CD4-positive, alpha-beta memory T cell (primary cell): ENCODE data around the gene CUL4A. TPM values are rescaled to one million over a fixed set of nuclear protein-coding genes. Genes with fewer than 3 reads are reported as not detected.
"Not testable (repeated sequence)": the region's sequence is repeated elsewhere in the genome, so short reads cannot be mapped to it uniquely, and the experiment has no call there.

Experiments used
- CTCF ChIA-PET: fragments of 350-600 bp; sonication (Branson Sonifier 250); formaldehyde crosslinking; loops from one replicate; lab custom pipeline; 2021; ENCODE audit warnings: inconsistent platforms; ENCODE audit not compliant: partially characterized antibody; lab: Charles Lee
- POLR2A ChIA-PET: fragments of 350-600 bp; sonication (Branson Sonifier 250); formaldehyde crosslinking; loops from one replicate; lab custom pipeline; 2021; ENCODE audit not compliant: partially characterized antibody; lab: Charles Lee
- DNase-seq, 5 donors: peaks; one replicate each; pipeline versions ENCODE4 v3.0.0 to v3.0.0-alpha.2; 2020 to 2022; ENCODE audit warnings: mixed read lengths in 1 of 5
- H3K27ac ChIP-seq: one replicate; pipeline ENCODE4 v1.7.0; 2013; ENCODE audit warnings: low read depth, low read length
- H3K27me3 ChIP-seq: 2 replicates; pipeline ENCODE4 v1.7.0; 2013; ENCODE audit warnings: mild to moderate bottlenecking, low read length, moderate library complexity; ENCODE audit not compliant: insufficient read depth
- H3K36me3 ChIP-seq: 2 replicates; pipeline ENCODE4 v1.7.0; 2013; ENCODE audit warnings: mild to moderate bottlenecking, low read length, moderate library complexity; ENCODE audit not compliant: insufficient read depth
- H3K4me1 ChIP-seq: 2 replicates; pipeline ENCODE4 v1.7.0; 2013; ENCODE audit warnings: mild to moderate bottlenecking, low read length, moderate library complexity; ENCODE audit not compliant: insufficient read depth
- H3K4me3 ChIP-seq, 2 donors: one replicate each; pipeline ENCODE4 v1.7.0; 2013; ENCODE audit warnings: low read length in 2 of 2, mild to moderate bottlenecking in 1 of 2
- H3K9me3 ChIP-seq, 2 donors: one replicate each; pipeline ENCODE4 v1.7.0; 2013; ENCODE audit warnings: low read length in 2 of 2, control low read depth in 1 of 2; ENCODE audit not compliant: control insufficient read depth in 1 of 2
- H3K27ac Mint-ChIP-seq, 7 donors: one replicate each; pipeline ENCODE4 v1.8.0; 2020 to 2021; ENCODE audit warnings: mixed read lengths in 7 of 7, mild to moderate bottlenecking in 6 of 7, inconsistent platforms in 3 of 7, moderate library complexity in 3 of 7
- H3K27me3 Mint-ChIP-seq, 2 donors: one replicate each; pipeline ENCODE4 v1.8.0; 2020 to 2021; ENCODE audit warnings: mixed read lengths in 2 of 2
- H3K36me3 Mint-ChIP-seq, 2 donors: one replicate each; pipeline ENCODE4 v1.8.0; 2020 to 2021; ENCODE audit warnings: mixed read lengths in 2 of 2, inconsistent platforms in 1 of 2, mild to moderate bottlenecking in 1 of 2
- H3K4me1 Mint-ChIP-seq, 4 donors: one replicate each; pipeline ENCODE4 v1.8.0; 2020 to 2021; ENCODE audit warnings: mixed read lengths in 4 of 4, mild to moderate bottlenecking in 1 of 4
- H3K4me3 Mint-ChIP-seq, 8 donors: one replicate each; pipeline ENCODE4 v1.8.0; 2020 to 2021; ENCODE audit warnings: mixed read lengths in 8 of 8, mild to moderate bottlenecking in 7 of 8, moderate library complexity in 6 of 8, inconsistent platforms in 3 of 8
- H3K9me3 Mint-ChIP-seq, 8 donors: one replicate each; pipeline ENCODE4 v1.8.0; 2020 to 2021; ENCODE audit warnings: mixed read lengths in 8 of 8, mild to moderate bottlenecking in 5 of 8, inconsistent platforms in 3 of 8, moderate library complexity in 1 of 8
- intact Hi-C: fragments of 100-400 bp; cut with micrococcal nuclease; formaldehyde crosslinking; loops from one replicate; pipeline ENCODE4 v1.15.1; 2023
- polyA plus RNA-seq, 2 donors: library from polyadenylated mRNA; unstranded; fragments of 300-500 nt; fragmentation: Illumina TruSeq; gene quantifications; one replicate each; pipeline ENCODE4 v1.2.3, GENCODE V29; 2021
- total RNA-seq, 2 experiments: library from RNA; stranded (reverse); gene quantifications; one replicate each; pipeline ENCODE4 v1.2.3, GENCODE V29; 2021

CUL4A gene
- total and polyA plus RNA-seq, 4 experiments from 2014 or later, result 59.8 to 80.0 (median 74.2) TPM

DNA sequence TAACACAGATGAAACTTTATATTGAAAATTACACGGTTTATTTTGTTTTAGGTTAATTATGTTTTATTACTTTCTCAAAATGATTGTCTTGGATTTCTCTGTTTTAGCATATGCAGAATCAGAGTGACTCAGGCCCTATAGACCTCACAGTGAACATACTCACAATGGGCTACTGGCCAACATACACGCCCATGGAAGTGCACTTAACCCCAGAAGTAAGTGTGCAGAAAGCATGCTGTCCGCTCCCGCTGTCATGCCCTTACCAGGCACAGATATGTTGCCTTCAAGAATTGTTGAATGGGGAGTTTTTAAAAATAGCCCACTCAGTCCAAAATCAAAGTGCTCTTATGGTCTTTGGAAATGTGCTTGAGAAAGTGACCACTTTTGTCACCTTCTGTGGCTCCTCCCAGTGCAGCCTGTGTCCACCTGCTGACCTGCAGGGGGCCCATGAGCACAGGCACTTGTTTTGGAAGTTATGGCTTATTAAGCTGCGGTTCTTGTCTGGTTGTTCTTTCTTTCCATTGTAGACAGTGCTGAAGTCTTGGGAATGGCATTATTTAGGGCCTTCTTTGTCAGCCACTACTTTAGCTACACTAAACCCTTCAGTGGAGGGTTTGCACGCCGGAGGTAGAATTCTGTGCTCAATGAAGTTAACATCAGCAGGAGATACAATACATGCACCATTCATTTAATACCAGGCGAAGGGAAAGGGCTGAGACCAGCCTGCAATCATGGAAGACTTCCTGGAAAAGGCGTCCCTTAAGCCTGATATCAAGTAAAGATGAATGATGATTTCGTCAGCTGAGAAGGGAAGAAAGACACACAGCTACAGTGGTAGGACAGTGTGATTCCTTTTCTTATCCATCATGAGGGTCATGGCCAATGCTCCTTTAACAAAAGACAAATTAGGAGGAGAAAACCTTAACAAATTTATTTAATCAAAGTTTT lies 36.7 kb downstream of the CUL4A start:
- H3K4me1 ChIP-seq, result no peaks in the 10 kb centered on the region
- ChIA-PET POLR2A (no interaction called here), CTCF (no interaction called here)
- peak overlapping the region in 1 of 7 donors; percentile 71 for H3K27ac Mint-ChIP-seq
- no peaks in the 10 kb centered on the region for H3K27me3 ChIP-seq
- H3K4me3 ChIP-seq, result no peak overlapping the region
- H3K9me3 ChIP-seq, result no peaks in the 10 kb centered on the region
- no peaks in the 10 kb centered on the region for H3K27me3 Mint-ChIP-seq
- peaks cover 72% of the 10 kb centered on the region for H3K36me3 ChIP-seq
- no peak overlapping the region for H3K27ac ChIP-seq
- DNase-seq, result no peak
- H3K9me3 Mint-ChIP-seq, result peaks cover 0 to 2% (median 0%) of the 10 kb centered on the region in 8 donors
- H3K4me3 Mint-ChIP-seq, result no peak overlapping the region
- intact Hi-C loops, result no loop called here
- peaks cover 0 to 2% (median 0%) of the 10 kb centered on the region in 4 donors for H3K4me1 Mint-ChIP-seq
- H3K36me3 Mint-ChIP-seq, result peaks cover 69 to 90% of the 10 kb centered on the region in 2 donors

DNA sequence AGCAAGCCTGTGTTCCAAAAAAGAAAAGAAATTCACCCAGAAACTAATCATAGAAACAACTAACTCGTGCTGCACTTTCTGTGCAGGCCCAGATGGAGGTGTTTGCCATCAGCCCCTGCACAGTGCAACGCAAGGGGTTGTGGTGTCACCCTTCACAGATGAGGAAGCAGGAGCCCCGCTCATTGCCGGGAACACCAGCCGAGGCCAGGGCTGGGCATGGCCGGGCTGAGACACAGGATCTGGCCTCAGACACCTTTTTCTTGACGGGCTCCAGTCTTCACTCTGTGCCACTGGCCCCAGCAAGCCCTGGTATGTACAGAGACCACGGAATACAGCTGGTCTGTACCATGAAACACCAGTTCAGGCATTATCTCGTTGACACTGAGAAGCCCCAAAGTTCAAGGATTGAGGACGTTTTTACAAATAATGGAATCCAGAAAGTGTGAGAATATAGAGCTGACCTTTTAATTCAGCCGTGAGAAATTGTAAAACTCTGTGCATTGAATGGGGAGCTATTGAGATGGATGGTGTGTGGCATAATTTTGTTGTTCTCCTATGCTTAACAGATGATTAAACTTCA lies 43.2 kb downstream of the CUL4A start:
- Mint-ChIP-seq H3K27me3 (no peaks in the 10 kb centered on the region), H3K4me3 (no peak overlapping the region), H3K27ac (no peak overlapping the region), H3K4me1 (peaks cover 0 to 2% (median 0%) of the 10 kb centered on the region in 4 donors), H3K9me3 (peaks cover 0 to 3% (median 0%) of the 10 kb centered on the region in 8 donors), H3K36me3 (peaks cover 71 to 87% of the 10 kb centered on the region in 2 donors)
- intact Hi-C loops, result no loop called here
- ChIA-PET CTCF (no interaction called here), POLR2A (no interaction called here)
- Histone ChIP-seq H3K27ac (no peak overlapping the region), H3K36me3 (peaks cover 53% of the 10 kb centered on the region), H3K27me3 (no peaks in the 10 kb centered on the region), H3K4me1 (no peaks in the 10 kb centered on the region), H3K4me3 (no peak overlapping the region), H3K9me3 (no peaks in the 10 kb centered on the region)
- no peak for DNase-seq

DNA sequence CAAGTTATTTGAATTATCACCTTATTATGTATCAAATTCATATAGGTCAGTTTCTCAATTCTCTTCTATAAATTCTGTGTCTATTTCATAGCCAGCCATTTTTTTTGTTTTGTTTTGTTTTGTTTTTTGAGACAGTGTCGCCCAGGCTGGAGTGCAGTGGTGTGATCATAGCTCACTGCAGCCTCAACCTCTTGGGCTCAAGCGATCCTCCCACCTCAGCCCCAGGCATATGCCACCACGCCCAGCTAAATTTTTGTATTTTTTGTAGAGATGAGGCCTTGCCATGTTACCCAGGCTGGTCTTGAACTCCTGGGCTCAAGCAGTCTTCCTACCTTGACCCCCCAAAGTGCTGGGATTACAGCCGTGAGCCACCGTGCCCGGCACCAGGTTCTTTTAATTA lies 48.5 kb downstream of the CUL4A start:
- H3K27me3 Mint-ChIP-seq, H3K4me3 Mint-ChIP-seq, intact Hi-C loops, DNase-seq, H3K9me3 ChIP-seq, H3K4me3 ChIP-seq, H3K4me1 Mint-ChIP-seq, CTCF ChIA-PET, POLR2A ChIA-PET, H3K4me1 ChIP-seq, H3K9me3 Mint-ChIP-seq, H3K27ac ChIP-seq, H3K27me3 ChIP-seq: not testable (repeated sequence)
- H3K27ac Mint-ChIP-seq, result peak overlapping the region in 2 of 7 donors; percentile 45 to 68
- peaks cover 53% of the 10 kb centered on the region for H3K36me3 ChIP-seq
- peaks cover 61 to 68% of the 10 kb centered on the region in 2 donors for H3K36me3 Mint-ChIP-seq

DNA sequence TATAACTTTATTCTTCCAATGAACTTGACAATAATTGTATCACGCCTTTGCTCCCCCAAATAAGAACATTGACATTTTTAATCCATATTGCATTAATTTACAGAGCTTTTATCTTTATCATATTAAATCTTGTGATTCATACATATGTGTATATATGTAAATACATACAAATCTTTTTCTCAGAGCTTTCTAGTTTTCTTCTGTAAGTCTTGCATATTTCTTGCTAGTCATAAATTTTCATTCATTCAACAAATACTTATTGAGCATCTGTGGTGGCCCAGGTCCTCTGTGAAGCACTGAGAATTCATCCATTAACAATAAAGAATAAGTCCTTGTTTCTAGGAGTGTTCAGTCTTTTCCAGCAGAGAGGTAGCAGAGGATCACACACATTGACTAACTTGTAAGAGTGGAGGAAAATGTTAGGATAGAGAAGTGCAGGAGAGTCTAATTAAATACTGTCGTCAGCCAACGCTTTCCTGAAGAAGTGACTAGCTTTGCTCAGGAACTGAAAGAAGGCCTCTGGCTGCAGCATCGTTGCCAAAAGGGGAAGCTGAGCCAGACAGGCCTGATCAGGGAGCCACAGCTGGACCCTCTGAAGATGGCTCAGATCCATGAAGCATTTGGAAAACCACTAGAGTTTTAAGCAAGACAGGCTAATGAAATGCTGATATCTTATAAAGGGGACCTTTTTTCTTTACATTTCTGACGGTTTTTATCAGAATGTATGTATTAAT lies 49.1 kb downstream of the CUL4A start:
- no peaks in the 10 kb centered on the region for H3K9me3 Mint-ChIP-seq
- no peak for DNase-seq
- peaks cover 63 to 70% of the 10 kb centered on the region in 2 donors for H3K36me3 Mint-ChIP-seq
- peak overlapping the region in 2 of 7 donors; percentile 45 to 68 for H3K27ac Mint-ChIP-seq
- Histone ChIP-seq H3K9me3 (no peaks in the 10 kb centered on the region), H3K4me3 (no peak overlapping the region), H3K36me3 (peaks cover 54% of the 10 kb centered on the region), H3K27me3 (no peaks in the 10 kb centered on the region), H3K4me1 (no peaks in the 10 kb centered on the region), H3K27ac (no peak overlapping the region)
- CTCF ChIA-PET, result no interaction called here
- intact Hi-C loops, result no loop called here
- H3K4me3 Mint-ChIP-seq, result no peak overlapping the region
- POLR2A ChIA-PET, result no interaction called here
- no peaks in the 10 kb centered on the region for H3K27me3 Mint-ChIP-seq
- no peaks in the 10 kb centered on the region for H3K4me1 Mint-ChIP-seq

DNA sequence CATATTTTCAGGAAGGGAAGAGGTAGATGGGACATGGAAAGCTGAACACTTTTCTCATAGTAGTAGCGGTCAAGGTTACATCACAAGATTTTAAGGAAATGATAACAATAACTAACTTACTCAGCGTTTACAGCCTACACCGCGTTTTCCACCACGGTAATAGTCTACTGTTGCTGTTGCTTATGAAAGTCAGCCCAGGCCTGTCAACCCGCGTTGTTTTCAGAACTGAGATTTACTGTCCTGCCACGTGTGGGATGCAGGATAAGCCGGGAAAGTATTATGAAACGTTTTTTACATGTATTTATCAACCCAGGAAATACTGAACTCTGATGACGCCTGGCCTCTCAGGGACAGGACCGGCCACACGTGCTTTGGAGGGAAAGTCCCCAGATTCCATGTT lies 51.6 kb downstream of the CUL4A start:
- intact Hi-C loops, result no loop called here
- peaks cover 53 to 60% of the 10 kb centered on the region in 2 donors for H3K36me3 Mint-ChIP-seq
- H3K36me3 ChIP-seq, result peaks cover 47% of the 10 kb centered on the region

DNA sequence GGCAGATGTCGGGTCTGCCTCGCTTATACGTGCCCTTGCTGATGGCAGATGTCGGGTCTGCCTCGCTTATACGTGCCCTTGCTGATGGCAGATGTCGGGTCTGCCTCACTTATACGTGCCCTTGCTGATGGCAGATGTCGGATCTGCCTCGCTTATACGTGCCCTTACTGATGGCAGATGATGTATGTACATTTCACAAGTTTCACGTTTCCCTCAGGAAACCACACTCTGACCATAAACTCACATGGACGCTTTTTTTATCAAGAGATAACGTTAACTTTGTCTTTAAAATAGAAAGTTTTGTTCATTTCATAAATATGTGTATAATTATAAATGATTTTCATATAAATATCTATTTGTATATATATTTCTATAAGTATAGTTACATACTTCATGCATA lies 53.6 kb downstream of the CUL4A start:
- peaks cover 39 to 46% of the 10 kb centered on the region in 2 donors for H3K36me3 Mint-ChIP-seq
- intact Hi-C loops, H3K4me3 ChIP-seq, H3K4me1 ChIP-seq, H3K4me1 Mint-ChIP-seq, DNase-seq, H3K4me3 Mint-ChIP-seq, H3K9me3 ChIP-seq, H3K27ac Mint-ChIP-seq, POLR2A ChIA-PET, H3K27ac ChIP-seq, CTCF ChIA-PET, H3K27me3 Mint-ChIP-seq, H3K9me3 Mint-ChIP-seq, H3K27me3 ChIP-seq: not testable (repeated sequence)
- H3K36me3 ChIP-seq, result peaks cover 45% of the 10 kb centered on the region

More for the DNA sequence above, 51.6 kb downstream of the CUL4A start:
- no peaks in the 10 kb centered on the region for H3K4me1 ChIP-seq
- no peak overlapping the region for H3K4me3 ChIP-seq
- Mint-ChIP-seq H3K4me1 (no peaks in the 10 kb centered on the region), H3K27me3 (no peaks in the 10 kb centered on the region), H3K4me3 (no peak overlapping the region), H3K9me3 (no peaks in the 10 kb centered on the region), H3K27ac (no peak overlapping the region)
- ChIA-PET CTCF (no interaction called here), POLR2A (no interaction called here)
- H3K27ac ChIP-seq, result no peak overlapping the region
- no peak for DNase-seq
- no peaks in the 10 kb centered on the region for H3K9me3 ChIP-seq
- no peaks in the 10 kb centered on the region for H3K27me3 ChIP-seq
